Activated CD8-positive, alpha-beta memory T cell treated with anti-CD3 and anti-CD28 coated beads, Interleukin-2, amount 50 U/mL, for 24 hours (primary cell): ENCODE results near the gene POLR2B.
"Not testable (repeated sequence)": the region's sequence is repeated elsewhere in the genome, so short reads cannot be mapped to it uniquely, and the experiment has no call there.

Source experiments
- DNase-seq: peaks from one replicate; pipeline ENCODE4 v3.0.0-alpha.2; 2020; ENCODE audit errors: extremely low read depth

Gene POLR2B

DNA sequence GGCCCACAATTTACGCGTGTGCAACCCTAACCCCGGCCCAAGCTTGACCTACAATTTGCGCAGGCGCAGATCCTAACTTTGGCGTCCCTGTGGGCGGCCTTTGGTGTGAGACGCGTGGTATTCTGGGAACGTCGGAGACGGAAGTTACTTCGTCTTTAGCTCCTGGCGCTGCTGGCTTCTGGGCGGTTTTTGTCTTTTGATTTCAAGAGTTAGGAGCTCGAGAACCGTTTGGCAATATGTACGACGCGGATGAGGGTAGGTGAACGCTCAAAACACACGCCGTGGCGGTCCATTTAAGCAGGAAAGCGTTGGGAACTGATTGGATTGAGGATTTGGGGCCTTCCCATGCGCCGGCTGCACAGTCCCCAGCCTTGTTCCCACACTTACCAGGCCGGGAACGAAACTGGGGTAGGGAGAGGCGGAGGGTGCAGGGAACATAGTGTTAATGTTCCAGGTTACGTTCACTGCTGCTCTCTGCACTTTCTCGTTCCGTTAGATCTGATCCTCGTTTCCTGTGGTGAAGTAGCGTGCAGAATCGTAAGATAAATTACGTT is at the start of gene POLR2B:
POLR2B (plus strand) TSS at position 147 of the 554 bp plus-strand sequence; CDS start at position 237, 90 bp downstream.
- peak; percentile 77 for DNase-seq

GRCh38 chr4:56930638-56931037 is 48.1 kb upstream of the POLR2B start:
- DNase-seq, result no peak

- DNase-seq, result no peak
Measured at GRCh38 chr4:56931924-56932323, 46.8 kb upstream of the POLR2B start.

DNA sequence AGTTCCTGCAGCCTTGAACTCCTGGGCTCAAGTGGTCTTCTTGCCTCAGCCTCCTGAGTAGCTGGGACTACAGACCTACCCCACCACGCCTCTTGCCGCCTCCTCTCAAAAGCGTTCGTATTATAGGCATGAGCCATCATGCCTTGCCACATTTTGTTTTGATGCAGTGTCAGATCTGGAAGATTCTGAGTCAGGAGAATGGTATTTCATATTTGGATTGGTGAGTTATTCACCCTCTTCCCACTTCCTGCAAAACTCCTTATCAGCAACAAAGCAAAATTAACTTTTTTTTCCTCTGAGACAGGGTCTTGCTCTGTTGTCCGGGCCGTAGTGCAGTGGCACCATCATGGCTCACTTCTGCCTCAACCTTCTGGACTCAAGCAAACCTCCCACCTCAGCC is 41.4 kb upstream of the POLR2B start:
- no peak for DNase-seq

DNA sequence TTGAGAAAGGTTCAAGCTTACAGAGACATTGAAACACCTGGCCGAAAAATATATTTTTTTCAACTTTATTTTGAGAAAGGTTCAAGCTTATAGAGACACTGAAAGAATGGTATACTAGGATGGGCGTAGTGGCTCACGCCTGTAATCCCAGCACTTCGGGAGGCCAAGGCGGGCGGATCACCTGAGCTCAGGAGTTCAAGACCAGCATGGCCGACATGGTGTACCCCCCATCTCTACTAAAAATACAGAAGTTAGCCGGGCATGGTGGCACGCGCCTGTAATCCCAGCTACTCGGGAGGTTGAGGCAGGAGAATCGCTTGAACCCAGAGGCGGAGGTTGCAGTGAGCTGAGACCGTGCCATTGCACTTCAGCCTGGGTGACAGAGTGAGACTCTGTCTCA is 38.9 kb upstream of the POLR2B start:
- DNase-seq, result not testable (repeated sequence)

DNA sequence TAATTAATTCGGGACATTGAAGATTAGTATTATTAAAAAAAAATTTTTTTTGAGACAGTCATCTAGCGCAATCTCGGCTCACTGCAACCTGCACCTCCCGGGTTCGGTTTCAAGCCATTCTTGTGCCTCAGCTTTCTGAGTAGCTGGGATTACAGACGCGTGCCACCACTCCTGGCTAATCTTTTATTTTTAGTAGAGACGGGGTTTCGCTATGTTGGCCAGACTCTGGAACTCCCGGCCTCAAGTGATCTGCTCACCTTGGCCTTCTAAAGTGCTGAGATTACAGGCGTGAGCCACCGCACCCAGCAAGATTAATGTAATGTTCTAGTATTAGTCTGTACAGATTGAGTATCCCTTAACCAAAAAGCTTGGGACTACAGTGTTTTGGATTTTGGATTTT is 38.3 kb upstream of the POLR2B start:
- no peak for DNase-seq

- DNase-seq, result no peak
Measured at GRCh38 chr4:56940971-56941370, 37.7 kb upstream of the POLR2B start.

DNA sequence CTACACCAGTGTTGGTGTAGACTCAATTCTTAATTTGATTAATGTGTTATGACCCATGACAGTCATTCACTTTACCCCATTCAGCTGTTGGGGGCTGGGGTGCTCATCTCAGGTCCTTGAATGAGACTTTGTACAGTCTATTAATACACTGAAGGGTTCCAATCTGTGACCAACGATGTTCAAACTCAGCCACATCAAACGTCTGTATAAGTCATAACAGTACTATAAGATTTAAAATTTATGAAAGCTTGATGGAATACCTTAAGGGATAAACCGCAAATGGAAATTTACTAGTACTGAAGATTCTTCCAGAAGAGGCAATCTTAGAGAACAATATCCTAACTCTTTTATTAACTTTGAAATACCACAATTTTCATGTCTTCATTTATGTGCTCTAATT is 37.3 kb upstream of the POLR2B start:
- no peak for DNase-seq

DNA sequence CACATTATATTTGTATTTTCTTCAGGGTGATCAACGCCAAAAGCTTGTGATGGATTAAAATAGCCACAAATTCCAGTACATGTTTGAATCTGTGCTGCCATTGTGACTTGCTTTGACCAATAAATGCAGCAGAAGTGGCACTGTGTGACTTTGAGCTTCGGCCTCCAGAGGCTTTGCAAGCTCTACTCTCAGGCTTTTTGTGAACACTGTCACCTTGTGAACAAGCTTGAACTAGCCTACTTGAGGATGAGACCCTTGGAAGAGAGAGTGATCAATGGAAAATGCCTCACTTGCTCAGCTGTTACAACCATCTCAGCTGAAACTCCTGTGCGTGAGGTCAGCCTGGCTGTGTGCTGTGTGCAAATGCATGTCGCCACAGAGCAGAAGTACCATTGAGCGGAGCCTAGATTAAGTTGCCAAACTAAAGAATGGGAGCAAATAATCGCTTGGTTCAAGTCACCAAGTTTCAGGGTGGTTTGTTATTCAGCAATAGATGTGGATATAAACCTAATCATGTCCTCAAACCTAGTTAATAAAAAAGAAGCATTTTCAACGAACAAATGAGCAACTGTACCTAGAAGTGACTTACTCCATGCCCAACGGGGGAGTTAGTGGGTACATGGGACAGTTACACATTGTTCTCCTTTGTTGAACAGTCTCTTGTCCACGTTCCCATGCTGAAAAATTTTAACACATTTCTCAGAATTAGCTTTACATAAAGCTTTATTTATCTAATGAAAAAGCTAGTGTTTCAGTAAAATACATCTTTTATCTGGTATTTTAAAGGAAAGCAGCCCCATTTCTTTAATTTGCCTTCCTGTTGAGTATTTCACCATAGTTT is 24.8 kb upstream of the POLR2B start:
- DNase-seq, result no peak

DNA sequence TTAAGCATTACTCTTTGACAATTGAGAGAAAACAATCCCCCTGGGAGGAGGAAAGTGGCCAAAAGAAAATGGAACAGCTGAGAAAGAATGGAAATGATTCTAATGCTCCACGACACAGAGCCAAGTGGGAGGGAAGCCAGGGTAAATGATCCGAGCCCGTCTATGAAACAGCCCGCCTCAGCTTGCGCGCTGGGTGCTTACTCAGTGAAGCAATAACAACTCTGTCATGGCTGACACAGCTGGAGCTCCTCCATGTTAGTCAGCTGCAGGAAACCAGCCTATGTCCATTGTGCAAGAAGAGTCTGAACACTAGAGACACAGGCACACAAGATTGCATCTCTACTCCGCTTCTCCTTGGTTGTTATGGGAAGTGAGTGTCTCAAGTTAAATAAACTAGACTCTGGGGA is 20.6 kb upstream of the POLR2B start:
- no peak for DNase-seq

- no peak for DNase-seq
Measured at GRCh38 chr4:56959100-56959499, 19.6 kb upstream of the POLR2B start.

DNA sequence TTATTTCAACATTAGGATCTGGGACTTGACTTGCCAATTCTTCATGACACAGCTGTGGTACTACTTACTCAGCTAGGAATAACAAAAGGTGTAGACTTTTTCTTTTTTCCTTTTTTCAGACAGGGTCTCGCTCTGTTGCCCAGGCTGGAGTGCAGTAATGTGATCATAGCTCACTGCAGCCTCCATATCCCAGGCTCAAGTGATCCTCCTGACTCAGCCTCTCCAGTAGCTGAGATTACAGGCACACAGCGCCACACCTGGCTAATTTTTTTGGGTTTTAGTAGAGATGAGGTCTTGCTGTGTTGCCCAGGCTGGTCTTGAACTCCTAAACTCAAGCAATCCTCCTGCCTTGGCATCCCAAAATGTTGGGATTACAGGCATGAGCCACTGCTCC is 17.6 kb upstream of the POLR2B start:
- DNase-seq, result no peak

DNA sequence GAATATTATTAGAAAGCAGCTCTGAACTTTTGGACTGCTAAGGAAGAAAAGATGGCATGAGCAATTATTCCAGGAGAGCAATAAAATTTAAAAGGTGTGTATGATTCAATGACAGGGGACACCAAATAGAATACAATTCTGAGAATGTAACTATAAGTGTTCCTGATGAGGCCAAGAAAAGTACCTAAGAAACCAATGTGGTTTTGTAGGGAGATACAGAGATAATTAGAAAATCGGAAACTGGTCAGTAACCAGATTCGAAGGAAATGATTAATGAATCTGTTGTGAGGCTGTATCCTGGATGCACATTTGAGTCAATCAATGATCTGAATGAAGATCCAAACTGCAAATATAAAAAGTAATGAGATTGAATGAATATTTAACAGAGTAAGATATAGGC is 7.3 kb upstream of the POLR2B start:
- DNase-seq, result no peak

- no peak for DNase-seq
Measured at GRCh38 chr4:56972389-56972788, 6.3 kb upstream of the POLR2B start.

DNA sequence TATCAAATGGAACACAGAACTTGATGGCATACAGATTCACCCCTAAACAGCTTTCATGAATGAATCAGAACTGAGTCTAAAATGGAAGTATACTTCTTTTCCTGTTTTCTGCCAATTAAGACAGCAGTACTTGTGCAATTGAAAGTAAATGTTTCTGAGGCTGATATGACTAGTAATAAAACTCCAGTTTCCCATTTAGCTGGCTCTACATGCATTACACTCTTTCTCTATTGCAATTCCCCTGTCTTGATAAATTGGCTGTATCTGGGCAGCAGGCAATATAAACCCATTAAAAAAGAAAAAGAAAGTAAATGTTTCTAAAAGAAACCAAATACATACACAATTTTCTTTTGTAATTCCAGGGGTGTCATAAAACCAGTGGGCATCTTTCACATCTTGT is 5.9 kb upstream of the POLR2B start:
- DNase-seq, result no peak

DNA sequence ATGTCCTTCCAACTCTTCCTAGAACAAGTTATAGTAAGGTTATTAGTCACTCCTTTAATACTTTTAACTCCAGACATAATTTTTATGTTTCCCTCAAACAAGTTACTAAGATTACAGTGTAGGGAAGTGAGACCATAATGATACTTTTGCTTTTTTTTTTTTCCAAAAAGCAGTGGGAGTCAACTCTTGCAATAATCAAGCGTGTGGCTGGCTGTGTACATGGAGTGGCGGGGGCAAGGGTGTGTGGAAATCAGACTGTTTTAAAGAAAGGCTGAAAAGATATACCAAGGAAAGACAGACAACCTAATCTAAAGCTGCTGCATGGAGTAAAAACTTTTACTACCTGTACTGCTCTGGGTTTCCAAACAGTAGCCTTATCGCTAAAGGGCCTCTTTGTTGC is 5.4 kb upstream of the POLR2B start:
- no peak for DNase-seq

- DNase-seq, result no peak
Measured at GRCh38 chr4:56976283-56976836, 2.3 kb upstream of the POLR2B start.

- DNase-seq, result no peak
Measured at GRCh38 chr4:56976837-56977320, 1.8 kb upstream of the POLR2B start.

DNA sequence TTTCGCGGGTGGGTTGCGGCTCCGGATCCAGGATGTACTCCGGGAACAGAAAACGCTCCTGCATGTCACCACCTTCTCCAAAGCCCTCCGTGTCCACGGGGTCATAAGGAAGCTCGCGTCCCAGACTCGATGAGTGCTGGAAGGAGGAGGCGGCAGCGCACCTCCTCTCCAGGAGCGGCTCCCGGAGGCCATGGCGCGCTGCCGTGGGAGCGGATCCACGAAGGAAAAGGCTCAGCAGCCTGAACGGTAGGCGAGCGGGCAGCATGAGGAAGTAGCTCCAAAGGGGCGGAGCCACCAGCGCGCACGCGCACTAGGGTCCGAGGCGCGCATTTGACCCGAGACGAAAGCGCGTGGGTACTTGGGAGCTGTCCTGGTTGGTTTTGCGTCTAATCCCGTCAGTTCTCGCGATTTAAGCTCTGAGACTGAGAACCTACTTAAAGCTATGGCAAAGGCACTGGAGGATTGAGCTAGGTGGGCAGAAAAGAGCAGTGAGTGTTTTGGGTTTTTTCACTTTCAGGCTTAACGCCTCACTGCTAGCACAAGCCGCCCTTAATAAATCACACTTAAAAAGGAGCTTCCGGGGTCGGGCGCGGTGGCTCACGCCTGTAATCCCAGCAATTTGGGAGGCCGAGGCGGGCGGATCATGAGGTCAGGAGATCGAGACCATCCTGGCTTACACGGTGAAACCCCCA is 1.2 kb upstream of the POLR2B start, which contains the start of gene NOA1:
NOA1 (minus strand) TSS at position 286 of the 692 bp plus-strand sequence; CDS start at position 265, 21 bp downstream.
- peak; percentile 93 for DNase-seq

- no peak for DNase-seq
Measured at GRCh38 chr4:56979421-56980072, 851 bp downstream of the POLR2B start.

DNA sequence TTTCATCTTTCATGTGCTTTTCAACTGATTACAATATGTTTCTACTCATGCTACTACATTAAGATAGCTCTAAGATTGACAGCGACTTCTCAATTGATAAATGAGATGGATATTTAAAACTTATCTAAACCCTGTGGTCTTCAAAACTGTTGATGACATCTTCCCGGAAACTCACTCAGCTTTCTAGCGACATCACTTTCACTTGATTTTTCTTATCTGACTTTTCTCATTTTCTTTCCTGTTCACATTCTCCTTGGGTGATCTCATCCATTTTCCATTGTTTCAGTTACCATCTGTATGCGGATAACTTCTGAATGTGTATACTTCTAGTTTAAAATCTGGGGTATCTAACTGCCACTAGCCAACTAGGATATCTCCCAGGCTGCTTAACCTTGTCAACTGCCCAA is 3.1 kb downstream of the POLR2B start:
- DNase-seq, result no peak

DNA sequence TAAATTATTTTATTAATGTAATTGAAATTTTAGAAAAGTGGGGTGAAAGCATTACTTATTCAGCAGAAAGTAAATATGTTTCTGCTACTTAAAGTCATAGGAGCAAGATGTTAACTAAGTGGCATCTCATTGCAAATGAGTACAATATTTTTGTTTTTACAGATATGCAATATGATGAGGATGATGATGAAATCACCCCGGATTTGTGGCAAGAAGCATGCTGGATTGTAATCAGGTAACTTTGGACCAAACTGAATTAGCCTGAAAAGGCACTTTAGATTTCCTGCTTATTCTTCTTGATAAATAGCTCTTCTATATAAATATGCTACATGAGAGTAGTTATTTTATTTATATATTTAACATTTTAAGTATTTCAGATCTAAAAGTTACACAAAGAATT is 7.5 kb downstream of the POLR2B start:
- no peak for DNase-seq
